ENCODE results near the gene NGLY1.

NGLY1 gene

DNA sequence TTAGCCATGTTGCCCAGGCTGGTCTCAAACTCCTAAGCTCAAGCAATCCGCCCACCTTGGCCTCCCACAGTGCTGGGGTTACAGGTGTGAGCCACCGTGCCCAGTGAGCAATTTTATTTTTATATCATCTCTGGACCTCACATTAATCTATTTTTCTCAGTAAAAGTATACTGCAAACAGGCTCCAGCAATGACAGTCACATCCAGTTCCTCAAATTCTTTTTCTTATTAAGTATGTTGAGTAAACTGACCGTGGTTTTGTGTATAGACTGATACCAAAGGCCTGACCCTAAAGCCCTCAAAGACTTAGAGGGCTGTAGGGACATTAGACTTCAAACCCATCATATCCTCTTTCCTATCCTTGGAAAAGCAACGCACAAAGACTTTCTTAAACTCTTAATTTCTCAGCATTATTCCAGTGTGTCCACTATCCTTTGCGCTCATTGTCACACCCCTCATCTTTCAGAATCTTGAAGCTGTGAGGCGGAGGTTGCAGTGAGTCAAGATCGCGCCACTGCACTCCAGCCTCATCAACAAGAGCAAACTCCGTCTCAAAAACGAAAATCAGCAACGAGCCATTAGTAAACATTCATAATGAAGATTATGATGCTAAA is 2.0 kb downstream of the NGLY1 start:
- ChIA-PET CTCF (interaction anchor here (0.8 to 1.0 kb wide), 2 partner anchors 16 to 133 kb away, joined by 3 read pairs; no protein-coding TSS in a partner anchor), POLR2A (interaction anchor here (0.9 to 1.1 kb wide), 3 partner anchors 73 to 115 kb away, joined by 3 to 4 read pairs (median 3); no protein-coding TSS in a partner anchor)
- DNase-seq (ENCODE audit: extremely low spot score): peak; percentile 12
- TF ChIP-seq CTCF (IDR thresholded peaks at IDR 0.05; ENCODE audit: control extremely low read depth, extremely low read depth, low read depth, missing control alignments): no peak

DNA sequence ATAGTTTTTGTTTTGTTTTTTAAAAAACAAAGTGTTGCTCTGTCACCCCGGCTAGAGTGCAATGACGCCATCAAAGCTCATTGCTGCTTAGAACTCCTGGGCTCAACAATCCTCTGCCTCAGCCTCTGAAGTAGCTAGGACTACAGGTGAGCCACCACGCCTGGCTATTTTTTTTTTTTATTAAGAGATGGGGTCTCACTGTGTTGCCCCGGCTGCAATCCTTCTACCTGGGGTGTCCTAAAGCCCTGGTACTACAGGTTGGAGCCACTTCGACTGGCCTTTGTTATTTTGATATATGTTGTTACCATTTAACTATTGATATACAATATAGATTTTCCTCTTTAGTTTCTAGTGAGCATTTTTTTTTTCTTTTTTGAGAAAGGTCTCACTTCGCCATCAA is 2.6 kb downstream of the NGLY1 start:
- POLR2A ChIA-PET: interaction anchor here (1.1 kb wide), 1 partner anchor 91 kb away, joined by 4 read pairs; no protein-coding TSS in a partner anchor
- CTCF ChIA-PET: interaction anchor here (1.0 kb wide), 1 partner anchor 132 kb away, joined by 3 read pairs; no protein-coding TSS in a partner anchor
- no peak for TF ChIP-seq CTCF (IDR thresholded peaks at IDR 0.05; ENCODE audit: control extremely low read depth, extremely low read depth, low read depth, missing control alignments)
- no peak for DNase-seq (ENCODE audit: extremely low spot score)

GRCh38 chr3:25775936-25776335 is 7.3 kb downstream of the NGLY1 start:
- no peak for TF ChIP-seq CTCF (IDR thresholded peaks at IDR 0.05; ENCODE audit: control extremely low read depth, extremely low read depth, low read depth, missing control alignments)
- CTCF ChIA-PET: no interaction called here
- DNase-seq (ENCODE audit: extremely low spot score): no peak
- POLR2A ChIA-PET: no interaction called here

DNA sequence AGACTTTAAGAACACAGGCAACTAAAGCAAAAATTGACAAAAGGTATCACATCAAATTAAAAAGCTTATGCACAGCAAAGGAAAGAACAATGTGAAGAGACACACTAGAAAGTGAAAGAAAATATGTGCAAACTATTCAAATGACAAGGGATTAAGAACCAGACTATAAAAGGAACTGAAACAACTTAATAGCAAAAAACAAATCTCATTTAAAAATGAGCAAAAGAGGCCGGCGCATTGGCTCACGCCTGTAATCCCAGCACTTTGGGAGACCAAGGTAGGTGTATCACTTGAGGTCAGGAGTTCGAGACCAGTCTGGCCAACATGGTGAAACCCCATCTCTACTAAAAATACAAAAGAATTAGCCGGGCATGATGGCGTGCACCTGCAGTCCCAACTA is 14.4 kb downstream of the NGLY1 start:
- ChIA-PET POLR2A (no interaction called here), CTCF (interaction anchor here (1.7 kb wide), 1 partner anchor 12 kb away, joined by 5 read pairs; no protein-coding TSS in a partner anchor)
- no peak for TF ChIP-seq CTCF (IDR thresholded peaks at IDR 0.05; ENCODE audit: control extremely low read depth, extremely low read depth, low read depth, missing control alignments)
- DNase-seq (ENCODE audit: extremely low spot score): peak; percentile 20

GRCh38 chr3:25751725-25752124 is 31.5 kb downstream of the NGLY1 start:
- ChIA-PET CTCF (no interaction called here), POLR2A (no interaction called here)
- TF ChIP-seq CTCF (IDR thresholded peaks at IDR 0.05; ENCODE audit: control extremely low read depth, extremely low read depth, low read depth, missing control alignments): no peak
- no peak for DNase-seq (ENCODE audit: extremely low spot score)

GRCh38 chr3:25751048-25751447 is 32.2 kb downstream of the NGLY1 start:
- TF ChIP-seq CTCF (IDR thresholded peaks at IDR 0.05; ENCODE audit: control extremely low read depth, extremely low read depth, low read depth, missing control alignments): no peak
- CTCF ChIA-PET: interaction anchor here (1.2 kb wide), 1 partner anchor 10 kb away, joined by 3 read pairs; no protein-coding TSS in a partner anchor
- no peak for DNase-seq (ENCODE audit: extremely low spot score)
- POLR2A ChIA-PET: no interaction called here
